Measurements from ENCODE around the gene ZBTB7C. TPM values are rescaled to one million over a fixed set of nuclear protein-coding genes. Genes with fewer than 3 reads are reported as not detected.

The ZBTB7C gene
- total RNA-seq, 4 donors from 2014 or later: 26.0 to 50.6 (median 46.2) TPM

GRCh38 chr18:48194591-48195181 is 214.5 kb downstream of the ZBTB7C start:
- DNase-seq (ENCODE audit: low spot score in 2 of 2): no peak
- Histone ChIP-seq H3K4me1 (peaks cover 17% of the 10 kb centered on the region), H3K27ac (no peak overlapping the region), H3K27me3 (no peaks in the 10 kb centered on the region), H3K9me3 (no peaks in the 10 kb centered on the region), H3K4me3 (no peak overlapping the region), H3K36me3 (no peaks in the 10 kb centered on the region)
- 56% methylated on average over 2 of the region's 4 CpGs for WGBS
- TF ChIP-seq POLR2A (IDR thresholded peaks at IDR 0.05) (no peak), CTCF (IDR thresholded peaks at IDR 0.05) (no peak), POLR2AphosphoS5 (IDR thresholded peaks at IDR 0.05) (no peak), EP300 (IDR thresholded peaks at IDR 0.05) (no peak)

- H3K27ac ChIP-seq: no peak overlapping the region
- H3K36me3 ChIP-seq: no peaks in the 10 kb centered on the region
- no peak for DNase-seq (ENCODE audit: low spot score in 2 of 2)
- 86% methylated on average over 7 of the region's 9 CpGs for WGBS
- H3K4me3 ChIP-seq: no peak overlapping the region
- no peaks in the 10 kb centered on the region for H3K27me3 ChIP-seq
- no peak for TF ChIP-seq POLR2AphosphoS5 (IDR thresholded peaks at IDR 0.05)
- H3K4me1 ChIP-seq: peaks cover 17% of the 10 kb centered on the region
- H3K9me3 ChIP-seq: no peaks in the 10 kb centered on the region
Measured at GRCh38 chr18:48193521-48194492, 215.4 kb downstream of the ZBTB7C start.

GRCh38 chr18:48192542-48192941 is 216.6 kb downstream of the ZBTB7C start:
- no peaks in the 10 kb centered on the region for H3K36me3 ChIP-seq
- no peak overlapping the region for H3K4me3 ChIP-seq
- 93% methylated on average over 8 of the region's 8 CpGs for WGBS
- no peaks in the 10 kb centered on the region for H3K27me3 ChIP-seq
- no peak for TF ChIP-seq POLR2AphosphoS5 (IDR thresholded peaks at IDR 0.05)
- TF ChIP-seq POLR2A (IDR thresholded peaks at IDR 0.05): no peak
- TF ChIP-seq EP300 (IDR thresholded peaks at IDR 0.05): no peak
- no peak for TF ChIP-seq CTCF (IDR thresholded peaks at IDR 0.05)
- peaks cover 17% of the 10 kb centered on the region for H3K4me1 ChIP-seq
- DNase-seq (ENCODE audit: low spot score in 2 of 2): no peak
- H3K9me3 ChIP-seq: no peaks in the 10 kb centered on the region
- H3K27ac ChIP-seq: no peak overlapping the region

GRCh38 chr18:48191494-48191893 is 217.7 kb downstream of the ZBTB7C start:
- DNase-seq (ENCODE audit: low spot score in 2 of 2): no peak
- peaks cover 17% of the 10 kb centered on the region for H3K4me1 ChIP-seq
- H3K9me3 ChIP-seq: no peaks in the 10 kb centered on the region
- no peak for TF ChIP-seq EP300 (IDR thresholded peaks at IDR 0.05)
- TF ChIP-seq CTCF (IDR thresholded peaks at IDR 0.05): no peak
- no peak for TF ChIP-seq POLR2A (IDR thresholded peaks at IDR 0.05)
- no peak for TF ChIP-seq POLR2AphosphoS5 (IDR thresholded peaks at IDR 0.05)
- no peak overlapping the region for H3K4me3 ChIP-seq
- WGBS: 62% methylated on average over 2 of the region's 3 CpGs
- no peaks in the 10 kb centered on the region for H3K36me3 ChIP-seq
- H3K27me3 ChIP-seq: no peaks in the 10 kb centered on the region
- no peak overlapping the region for H3K27ac ChIP-seq

- no peak overlapping the region for H3K4me3 ChIP-seq
- peaks cover 17% of the 10 kb centered on the region for H3K4me1 ChIP-seq
- no peak for DNase-seq (ENCODE audit: low spot score in 2 of 2)
- WGBS: 91% methylated on average over 7 of the region's 7 CpGs
- no peaks in the 10 kb centered on the region for H3K36me3 ChIP-seq
- H3K9me3 ChIP-seq: no peaks in the 10 kb centered on the region
- H3K27ac ChIP-seq: no peak overlapping the region
- TF ChIP-seq CTCF (IDR thresholded peaks at IDR 0.05) (no peak), POLR2A (IDR thresholded peaks at IDR 0.05) (no peak), EP300 (IDR thresholded peaks at IDR 0.05) (no peak), POLR2AphosphoS5 (IDR thresholded peaks at IDR 0.05) (no peak)
- H3K27me3 ChIP-seq: no peaks in the 10 kb centered on the region
Measured at GRCh38 chr18:48190994-48191393, 218.2 kb downstream of the ZBTB7C start.
